MCF 10A (cell line): ENCODE results near the gene TMEM147. TPM values are rescaled to one million over a fixed set of nuclear protein-coding genes. Genes with fewer than 3 reads are reported as not detected.

ENCODE experiments used
- BruUV-seq: library from RNA; stranded (reverse); fragments of 400-500 nt; replicated peaks from 2 replicates; lab custom pipeline; 2021; lab: Mats Ljungman, UMichigan
- CTCF ChIA-PET: fragments of 300-600 bp; sonication (Branson Sonifier 250); formaldehyde crosslinking; extraction: SDS; loops from one replicate; lab custom pipeline; 2021; ENCODE audit warnings: antibody characterized with exemption, inconsistent platforms; lab: Yijun Ruan, JAX
- POLR2A ChIA-PET: fragments of 300-600, 350-650 bp; sonication (Branson Sonifier 250); formaldehyde crosslinking; extraction: SDS; loops from one replicate; lab custom pipeline; 2020; ENCODE audit warnings: antibody characterized with exemption, inconsistent platforms; lab: Yijun Ruan, JAX
- DNase-seq: peaks from one replicate; pipeline ENCODE4 v3.0.0-alpha.2; 2018; ENCODE audit not compliant: unreplicated experiment
- H3K27ac Mint-ChIP-seq: one replicate; pipeline ENCODE4 v1.8.0; 2022; ENCODE audit warnings: mild to moderate bottlenecking, low read depth, mixed read lengths; ENCODE audit not compliant: unreplicated experiment
- H3K27me3 Mint-ChIP-seq: one replicate; pipeline ENCODE4 v1.8.0; 2022; ENCODE audit warnings: mixed read lengths; ENCODE audit not compliant: insufficient read depth, unreplicated experiment
- H3K36me3 Mint-ChIP-seq: one replicate; pipeline ENCODE4 v1.8.0; 2022; ENCODE audit warnings: mild to moderate bottlenecking, moderate library complexity, mixed read lengths; ENCODE audit not compliant: insufficient read depth, unreplicated experiment
- H3K4me1 Mint-ChIP-seq: one replicate; pipeline ENCODE4 v1.8.0; 2022; ENCODE audit warnings: mixed read lengths; ENCODE audit not compliant: insufficient read depth, unreplicated experiment
- H3K4me3 Mint-ChIP-seq: one replicate; pipeline ENCODE4 v1.8.0; 2022; ENCODE audit warnings: mild to moderate bottlenecking, moderate library complexity, mixed read lengths; ENCODE audit not compliant: unreplicated experiment
- H3K9me3 Mint-ChIP-seq: one replicate; pipeline ENCODE4 v1.8.0; 2022; ENCODE audit warnings: mixed read lengths; ENCODE audit not compliant: unreplicated experiment
- CTCF ChIP-seq: fragments of 200-600 bp; IDR thresholded peaks from one replicate; pipeline ENCODE4 v1.8.0; 2022; ENCODE audit warnings: antibody characterized with exemption, mild to moderate bottlenecking; ENCODE audit not compliant: unreplicated experiment
- intact Hi-C: fragments of 100-400 bp; cut with micrococcal nuclease; formaldehyde crosslinking; loops from 2 replicates; pipeline ENCODE4 v1.14.1; 2022
- total RNA-seq: library from RNA; stranded (reverse); gene quantifications from 2 replicates; pipeline ENCODE4 v1.2.3, GENCODE V29; 2022

Gene TMEM147
- total RNA-seq, 1 experiment from 2014 or later, result 110 TPM

DNA sequence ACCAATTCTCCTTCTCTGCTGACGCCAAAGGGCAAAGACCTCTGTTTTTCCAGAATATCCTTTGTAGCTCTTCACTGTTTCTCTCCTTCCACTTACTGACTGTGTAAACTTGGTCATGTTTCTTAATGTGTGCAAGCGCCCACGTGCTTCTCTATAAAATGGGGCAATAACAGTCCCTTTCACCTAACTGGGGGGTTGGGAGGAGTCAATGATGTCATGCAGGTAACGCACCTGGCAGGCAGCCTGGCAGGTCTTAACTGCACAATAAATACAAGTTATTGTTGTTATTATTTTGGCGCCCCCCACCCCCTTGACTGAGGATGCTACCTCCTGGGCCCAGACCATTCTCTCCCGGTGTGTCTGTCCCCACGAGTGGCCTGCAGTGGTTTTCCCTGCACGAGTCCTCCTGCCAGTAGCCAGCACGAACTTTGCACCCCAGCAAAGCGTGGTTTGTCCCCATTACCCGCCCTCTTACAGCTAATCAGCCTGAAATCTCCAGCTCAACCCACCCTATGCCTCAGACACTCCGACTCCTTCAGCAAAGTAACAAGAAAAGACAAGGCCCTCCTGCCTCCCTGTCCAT lies 22.6 kb upstream of the TMEM147 start:
- BruUV-seq, result no TSS peak
- H3K4me1 Mint-ChIP-seq, result peaks cover 22% of the 10 kb centered on the region
- CTCF ChIA-PET, result interaction anchor here (0.6 kb wide), 1 partner anchor 78 kb away, joined by 4 read pairs; no protein-coding TSS in a partner anchor
- no peaks in the 10 kb centered on the region for H3K9me3 Mint-ChIP-seq
- peaks cover 5% of the 10 kb centered on the region for H3K36me3 Mint-ChIP-seq
- intact Hi-C loops, result no loop called here
- TF ChIP-seq CTCF, result no peak
- no peak overlapping the region for H3K27ac Mint-ChIP-seq
- H3K4me3 Mint-ChIP-seq, result no peak overlapping the region
- no peaks in the 10 kb centered on the region for H3K27me3 Mint-ChIP-seq
- POLR2A ChIA-PET, result interaction anchor here (0.6 kb wide), 1 partner anchor 451 kb away, joined by 3 read pairs; no protein-coding TSS in a partner anchor
- no peak for DNase-seq

GRCh38 chr19:35524181-35524837 lies 21.1 kb upstream of the TMEM147 start:
- Mint-ChIP-seq H3K27me3 (no peaks in the 10 kb centered on the region), H3K4me1 (peaks cover 22% of the 10 kb centered on the region), H3K27ac (no peak overlapping the region), H3K36me3 (peaks cover 5% of the 10 kb centered on the region), H3K9me3 (no peaks in the 10 kb centered on the region), H3K4me3 (no peak overlapping the region)
- no TSS peak for BruUV-seq
- DNase-seq, result no peak
- intact Hi-C loops, result no loop called here
- ChIA-PET CTCF (interaction anchor here (0.6 to 1.0 kb wide), 2 partner anchors 14 to 206 kb away, joined by 3 read pairs; no protein-coding TSS in a partner anchor), POLR2A (no interaction called here)
- no peak for TF ChIP-seq CTCF

DNA sequence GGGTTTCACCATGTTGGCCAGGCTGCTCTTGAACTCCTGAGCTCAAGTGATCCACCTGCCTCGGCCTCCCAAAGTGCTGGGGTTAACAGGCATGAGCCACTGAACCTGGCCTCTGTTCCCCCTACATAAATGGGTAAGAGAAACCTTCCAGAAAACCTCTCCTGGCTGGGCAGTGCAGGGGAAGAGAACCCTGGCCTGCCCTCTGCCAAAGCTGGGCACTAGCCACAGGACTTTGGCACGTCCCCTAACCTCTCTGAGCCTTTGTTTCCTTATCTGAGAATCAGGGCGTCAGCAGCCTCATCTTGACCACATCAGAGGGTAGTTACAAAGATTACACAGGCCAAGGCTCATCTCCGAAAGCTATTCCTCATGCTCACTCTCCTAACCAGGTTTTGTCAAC lies 19.6 kb upstream of the TMEM147 start:
- intact Hi-C loops, result no loop called here
- BruUV-seq, result no TSS peak
- DNase-seq, result no peak
- ChIA-PET CTCF (interaction anchor here (1.0 kb wide), 1 partner anchor 16 kb away, joined by 6 read pairs; no protein-coding TSS in a partner anchor), POLR2A (no interaction called here)
- no peak overlapping the region for H3K4me3 Mint-ChIP-seq
- H3K27ac Mint-ChIP-seq, result no peak overlapping the region
- peaks cover 5% of the 10 kb centered on the region for H3K36me3 Mint-ChIP-seq
- H3K4me1 Mint-ChIP-seq, result peaks cover 17% of the 10 kb centered on the region
- no peaks in the 10 kb centered on the region for H3K9me3 Mint-ChIP-seq
- peaks cover 2% of the 10 kb centered on the region for H3K27me3 Mint-ChIP-seq
- no peak for TF ChIP-seq CTCF

GRCh38 chr19:35528218-35529038 lies 17.0 kb upstream of the TMEM147 start, which contains the start of gene SBSN:
SBSN (minus strand) TSS chr19:35528311; CDS start chr19:35528281, 30 bp downstream.
- peaks cover 24% of the 10 kb centered on the region for H3K27me3 Mint-ChIP-seq
- peaks cover 17% of the 10 kb centered on the region for H3K4me1 Mint-ChIP-seq
- peaks cover 5% of the 10 kb centered on the region for H3K36me3 Mint-ChIP-seq
- ChIA-PET POLR2A (no interaction called here), CTCF (interaction anchor here (0.6 to 1.8 kb wide), 2 partner anchors 20 to 269 kb away, joined by 5 to 7 read pairs; no protein-coding TSS in a partner anchor)
- intact Hi-C loops, result no loop called here
- TF ChIP-seq CTCF, result no peak
- H3K9me3 Mint-ChIP-seq, result no peaks in the 10 kb centered on the region
- DNase-seq, result peak; percentile 89
- BruUV-seq, result no TSS peak
- H3K4me3 Mint-ChIP-seq, result no peak within 1 kb of the TSS
- no peak within 1 kb of the TSS for H3K27ac Mint-ChIP-seq
